Uterus (tissue), 4 donors: ENCODE measurements around the gene PDE4D. TPM values are rescaled to one million over a fixed set of nuclear protein-coding genes. Genes with fewer than 3 reads are reported as not detected.

ENCODE experiments used
- DNase-seq, 2 donors: peaks; one replicate each; pipeline ENCODE4 v3.0.0-alpha.2; 2019 to 2020
- H3K27ac ChIP-seq, 2 donors: fragments of 200-600 bp; sonication (generic); 1 replicate in 1 of 2; 2 replicates in 1 of 2; pipeline ENCODE4 v1.5.1; 2016 to 2018
- H3K27me3 ChIP-seq, 2 donors: fragments of 200-600 bp; sonication (generic); one replicate each; pipeline ENCODE4 v1.5.1; 2018 to 2019; ENCODE audit warnings: control low read depth in 1 of 2
- H3K36me3 ChIP-seq, 2 donors: fragments of 200-600 bp; sonication (generic); one replicate each; pipeline ENCODE4 v1.5.1; 2019; ENCODE audit warnings: control low read depth in 1 of 2
- H3K4me1 ChIP-seq, 2 donors: fragments of 200-600 bp; sonication (generic); one replicate each; pipeline ENCODE4 v1.5.1; 2018 to 2019; ENCODE audit warnings: control low read depth in 1 of 2
- H3K4me3 ChIP-seq, 2 donors: fragments of 200-600 bp; sonication (generic); 1 replicate in 1 of 2; 2 replicates in 1 of 2; pipeline ENCODE4 v1.5.1; 2018 to 2019; ENCODE audit warnings: mild to moderate bottlenecking in 1 of 2
- H3K9me3 ChIP-seq, 2 donors: fragments of 200-600 bp; sonication (generic); one replicate each; pipeline ENCODE4 v1.5.1; 2019; ENCODE audit warnings: control low read depth in 1 of 2
- CTCF ChIP-seq, 4 experiments: fragments of 200-600 bp in 2 of 4; fragments of 450-650 bp in 2 of 4; sonication (generic) in 2 of 4; IDR thresholded peaks; one replicate each; pipeline ENCODE4 v1.5.1; 2016 to 2019; ENCODE audit warnings: antibody characterized with exemption in 4 of 4, mild to moderate bottlenecking in 2 of 4, moderate library complexity in 1 of 4
- POLR2A ChIP-seq, 2 donors: fragments of 450-650 bp; IDR thresholded peaks; one replicate each; pipeline ENCODE4 v1.6.1; 2016; ENCODE audit warnings: antibody characterized with exemption in 2 of 2, mild to moderate bottlenecking in 1 of 2, moderate library complexity in 1 of 2
- intact Hi-C: fragments of 100-400 bp; cut with DNase I; formaldehyde crosslinking; loops from one replicate; pipeline ENCODE4 v1.15.1; 2023; ENCODE audit warnings: low total_unique reads
- total RNA-seq, 4 donors: library from RNA; depleted of rRNA in 3 of 4; stranded (reverse); fragments of >200 nt in 3 of 4; gene quantifications; one replicate each; pipeline versions ENCODE4 v1.1.0 to v1.2.4, GENCODE V29; 2014 to 2023
- donor health status: DM: yes; HTN: yes; CAD: no.

The PDE4D gene
- total RNA-seq, 4 donors from 2014 or later, result 27.1 to 77.0 (median 45.8) TPM

DNA sequence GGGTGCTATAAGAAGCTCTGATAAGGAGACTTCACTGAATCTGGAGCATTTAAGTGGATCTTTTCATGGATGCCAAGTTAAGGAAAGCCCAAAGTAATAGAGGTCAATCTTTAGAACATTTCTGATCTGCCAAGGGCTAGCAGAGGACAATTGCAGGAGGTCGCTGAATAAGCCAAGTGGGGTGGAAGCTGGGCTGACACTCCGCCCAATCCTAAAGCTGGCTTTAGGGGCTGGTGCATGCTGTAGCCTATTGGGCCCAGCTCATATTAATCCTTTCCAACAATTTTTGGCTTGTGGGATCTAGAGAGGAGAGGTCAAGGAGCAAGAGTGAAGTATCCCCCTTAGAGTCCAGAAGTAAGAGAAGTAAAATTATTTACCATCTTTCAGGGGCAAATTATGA, 784.1 kb downstream of the PDE4D start:
- no peak for DNase-seq
- intact Hi-C loops, result no loop called here
- no peaks in the 10 kb centered on the region for H3K9me3 ChIP-seq
- H3K36me3 ChIP-seq, result no peaks in the 10 kb centered on the region
- H3K27me3 ChIP-seq, result no peaks in the 10 kb centered on the region
- H3K4me1 ChIP-seq, result no peaks in the 10 kb centered on the region
- H3K4me3 ChIP-seq, result no peak overlapping the region
- TF ChIP-seq POLR2A (IDR thresholded peaks at IDR 0.05), result no peak
- no peak for TF ChIP-seq CTCF (IDR thresholded peaks at IDR 0.05)
- no peak overlapping the region for H3K27ac ChIP-seq

DNA sequence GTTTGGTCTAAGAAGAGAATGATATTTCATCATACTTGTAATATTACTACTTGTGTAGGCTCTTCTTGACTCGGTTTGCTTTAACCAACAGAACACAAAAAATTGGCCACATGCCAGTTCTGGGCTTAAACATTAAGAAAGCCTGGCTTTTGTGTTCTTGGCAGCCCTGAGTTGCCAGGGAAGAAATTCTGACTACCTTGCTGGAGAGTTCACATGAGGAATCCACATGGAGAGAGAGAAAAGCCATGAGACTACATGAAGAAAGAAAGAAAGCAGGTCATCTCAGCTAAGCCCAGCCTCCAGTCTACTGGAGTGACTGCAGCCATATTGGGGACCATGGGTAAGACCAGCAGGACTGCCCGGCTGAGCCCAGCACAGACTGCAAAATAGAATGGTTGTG, 785.8 kb downstream of the PDE4D start:
- intact Hi-C loops, result no loop called here
- no peaks in the 10 kb centered on the region for H3K9me3 ChIP-seq
- no peak overlapping the region for H3K4me3 ChIP-seq
- H3K27me3 ChIP-seq, result no peaks in the 10 kb centered on the region
- no peaks in the 10 kb centered on the region for H3K4me1 ChIP-seq
- H3K27ac ChIP-seq, result no peak overlapping the region
- no peak for TF ChIP-seq POLR2A (IDR thresholded peaks at IDR 0.05)
- TF ChIP-seq CTCF (IDR thresholded peaks at IDR 0.05), result no peak
- H3K36me3 ChIP-seq, result no peaks in the 10 kb centered on the region
- DNase-seq, result no peak

GRCh38 chr5:59104400-59105127, 789.0 kb downstream of the PDE4D start:
- Histone ChIP-seq H3K27me3 (no peaks in the 10 kb centered on the region), H3K27ac (no peak overlapping the region), H3K4me3 (no peak overlapping the region), H3K9me3 (no peaks in the 10 kb centered on the region), H3K4me1 (no peaks in the 10 kb centered on the region), H3K36me3 (no peaks in the 10 kb centered on the region)
- TF ChIP-seq POLR2A (IDR thresholded peaks at IDR 0.05) (no peak), CTCF (IDR thresholded peaks at IDR 0.05) (no peak)
- intact Hi-C loops, result no loop called here
- DNase-seq, result no peak

- no peak overlapping the region for H3K27ac ChIP-seq
- no peaks in the 10 kb centered on the region for H3K4me1 ChIP-seq
- no peak overlapping the region for H3K4me3 ChIP-seq
- H3K36me3 ChIP-seq, result no peaks in the 10 kb centered on the region
- TF ChIP-seq POLR2A (IDR thresholded peaks at IDR 0.05) (no peak), CTCF (IDR thresholded peaks at IDR 0.05) (no peak)
- DNase-seq, result no peak
- H3K9me3 ChIP-seq, result no peaks in the 10 kb centered on the region
- intact Hi-C loops, result no loop called here
- no peaks in the 10 kb centered on the region for H3K27me3 ChIP-seq
These were observed 790.2 kb downstream of the PDE4D start for GRCh38 chr5:59103303-59103702.

DNA sequence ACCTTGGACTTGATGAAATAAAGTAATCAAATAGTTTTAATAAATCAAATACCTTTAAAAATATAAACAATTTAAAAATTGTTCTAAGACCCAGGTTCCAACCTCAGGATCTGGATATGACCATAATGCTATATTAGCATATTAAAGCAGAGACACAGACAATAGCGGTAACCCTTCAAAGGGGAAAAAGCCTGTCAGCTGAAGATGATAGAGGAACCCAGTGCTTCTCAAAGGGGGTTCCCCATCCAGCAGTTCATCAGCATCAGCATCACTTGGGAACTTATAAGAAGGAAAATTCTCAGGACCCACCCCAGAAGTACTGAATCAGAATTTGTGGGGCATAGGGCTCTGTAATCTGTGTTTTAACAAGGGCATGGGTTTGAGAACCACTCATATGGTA, 791.1 kb downstream of the PDE4D start:
- DNase-seq, result no peak
- intact Hi-C loops, result no loop called here
- Histone ChIP-seq H3K27me3 (no peaks in the 10 kb centered on the region), H3K36me3 (no peaks in the 10 kb centered on the region), H3K4me1 (no peaks in the 10 kb centered on the region), H3K4me3 (no peak overlapping the region), H3K27ac (no peak overlapping the region), H3K9me3 (no peaks in the 10 kb centered on the region)
- TF ChIP-seq CTCF (IDR thresholded peaks at IDR 0.05) (no peak), POLR2A (IDR thresholded peaks at IDR 0.05) (no peak)
